ENCODE data around the gene SMIM44.
A peak's percentile ranks its signal among the peaks of the same experiment; 100 is the strongest.
"Not testable (repeated sequence)": the region's sequence is repeated elsewhere in the genome, so short reads cannot be mapped to it uniquely, and the experiment has no call there.

The SMIM44 gene

GRCh38 chr19:3516675-3517207 is 33.5 kb upstream of the SMIM44 start:
- no peak for DNase-seq

GRCh38 chr19:3515891-3516422 is 32.7 kb upstream of the SMIM44 start:
- no peak for DNase-seq

- no peak for DNase-seq
Measured at GRCh38 chr19:3514930-3515329, 31.7 kb upstream of the SMIM44 start.

- DNase-seq, result no peak
Measured at GRCh38 chr19:3513229-3514140, 30.2 kb upstream of the SMIM44 start.

DNA sequence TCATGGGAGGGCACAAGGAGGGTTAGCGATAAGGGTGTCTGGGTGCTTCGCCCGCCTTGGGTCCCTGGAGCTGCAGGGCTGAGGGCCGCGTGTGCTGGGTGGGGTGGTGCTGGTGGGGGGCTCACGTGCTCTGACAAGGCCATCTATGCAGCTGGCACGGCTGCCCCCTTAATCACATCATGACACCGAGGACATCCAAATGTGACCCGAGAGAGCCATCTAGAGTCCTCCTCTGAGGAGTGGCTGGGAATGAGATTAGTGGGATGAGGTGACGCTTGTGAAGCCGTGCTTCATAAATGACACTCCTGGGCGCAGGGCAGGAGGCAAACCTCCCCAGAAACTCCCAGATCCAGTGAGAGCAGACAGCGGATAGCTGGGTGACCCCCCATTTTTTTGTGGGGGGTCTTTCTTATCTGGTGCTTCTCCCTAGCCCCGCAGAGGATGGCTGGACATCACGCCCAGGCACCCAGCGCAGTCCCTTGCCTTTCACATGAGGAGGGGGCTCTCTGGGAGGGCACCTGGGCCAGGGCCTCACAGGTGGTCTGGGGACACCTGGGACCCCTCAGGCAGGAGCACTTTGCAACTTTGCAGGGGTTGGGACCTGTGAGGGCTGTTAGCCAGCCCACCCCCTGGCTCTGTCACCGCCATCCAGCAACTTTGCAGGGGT is 29.5 kb upstream of the SMIM44 start:
- no peak for DNase-seq

GRCh38 chr19:3511506-3512251 is 28.4 kb upstream of the SMIM44 start:
- DNase-seq, result no peak

DNA sequence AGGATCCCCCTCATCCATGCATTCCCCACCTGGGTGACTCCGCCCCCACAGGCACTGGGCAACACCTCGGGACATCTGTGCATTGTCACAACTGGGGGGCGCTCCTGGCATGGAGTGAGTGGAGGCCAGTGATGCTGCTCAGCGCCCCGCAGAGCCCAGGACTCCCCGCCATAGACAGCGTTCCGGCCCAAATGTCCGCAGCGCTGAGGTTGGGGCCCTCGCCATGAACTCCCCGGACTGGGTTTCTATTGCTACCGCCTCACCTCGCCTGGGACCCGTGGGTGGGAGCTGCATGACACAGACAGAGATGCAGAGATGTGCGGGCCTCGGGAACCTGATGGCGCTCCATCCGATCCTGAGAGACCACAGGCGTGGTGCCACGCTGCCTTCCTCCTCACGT is 27.5 kb upstream of the SMIM44 start:
- no peak for DNase-seq

DNA sequence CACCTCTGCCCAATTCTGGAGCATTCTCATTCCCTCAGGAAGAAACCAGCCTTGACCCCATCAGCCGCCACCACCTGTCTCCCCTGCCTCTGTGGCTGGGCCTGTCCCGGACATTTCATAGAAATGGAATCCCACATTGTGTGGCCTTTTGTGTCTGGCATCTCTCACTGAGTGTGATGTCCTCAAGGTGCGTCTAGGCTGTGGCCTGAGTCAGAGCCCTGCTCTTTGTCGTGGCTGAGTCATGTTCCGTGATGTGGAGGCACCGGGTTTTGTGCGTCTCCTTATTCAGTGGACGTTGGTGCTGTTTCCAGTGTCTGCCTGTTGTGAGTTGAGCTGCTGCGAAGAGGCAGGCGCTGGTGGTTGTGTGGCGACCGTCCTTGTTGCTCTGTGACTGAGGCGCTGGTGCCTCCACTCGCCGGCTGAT is 26.3 kb upstream of the SMIM44 start:
- DNase-seq, result no peak

- no peak for DNase-seq
Measured at GRCh38 chr19:3508771-3509535, 25.7 kb upstream of the SMIM44 start.

GRCh38 chr19:3508121-3508661 is 24.9 kb upstream of the SMIM44 start:
- not testable (repeated sequence) for DNase-seq

- no peak for DNase-seq
Measured at GRCh38 chr19:3507371-3508120, 24.3 kb upstream of the SMIM44 start.

- peak; percentile 19 for DNase-seq
Measured at GRCh38 chr19:3506384-3507340, 23.4 kb upstream of the SMIM44 start.

GRCh38 chr19:3505598-3506383 is 22.6 kb upstream of the SMIM44 start, which contains the start of gene FZR1:
TSS of gene FZR1 (plus strand) at chr19:3506311. CDS start at chr19:3522990, 16,679 bp downstream.
- DNase-seq, result peak; percentile 100

DNA sequence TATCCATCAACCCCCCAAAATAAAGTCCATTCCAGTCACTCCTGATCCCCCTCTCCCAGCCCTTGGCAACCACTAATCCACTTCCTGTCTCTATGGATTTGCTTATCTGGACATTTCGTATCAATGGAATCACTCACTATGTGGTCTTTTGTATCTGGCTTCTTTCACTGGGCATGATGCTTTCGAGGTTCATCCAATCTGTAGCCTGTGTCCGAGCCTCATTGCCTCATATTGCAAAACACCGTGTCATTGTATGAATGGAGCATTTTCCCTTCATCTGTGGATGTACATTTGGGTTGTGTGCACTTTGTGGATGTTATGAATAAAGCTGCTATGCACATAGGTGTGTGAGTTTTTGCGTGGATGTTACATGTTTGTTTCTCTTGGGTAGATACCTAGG is 21.5 kb upstream of the SMIM44 start:
- DNase-seq, result peak; percentile 23

DNA sequence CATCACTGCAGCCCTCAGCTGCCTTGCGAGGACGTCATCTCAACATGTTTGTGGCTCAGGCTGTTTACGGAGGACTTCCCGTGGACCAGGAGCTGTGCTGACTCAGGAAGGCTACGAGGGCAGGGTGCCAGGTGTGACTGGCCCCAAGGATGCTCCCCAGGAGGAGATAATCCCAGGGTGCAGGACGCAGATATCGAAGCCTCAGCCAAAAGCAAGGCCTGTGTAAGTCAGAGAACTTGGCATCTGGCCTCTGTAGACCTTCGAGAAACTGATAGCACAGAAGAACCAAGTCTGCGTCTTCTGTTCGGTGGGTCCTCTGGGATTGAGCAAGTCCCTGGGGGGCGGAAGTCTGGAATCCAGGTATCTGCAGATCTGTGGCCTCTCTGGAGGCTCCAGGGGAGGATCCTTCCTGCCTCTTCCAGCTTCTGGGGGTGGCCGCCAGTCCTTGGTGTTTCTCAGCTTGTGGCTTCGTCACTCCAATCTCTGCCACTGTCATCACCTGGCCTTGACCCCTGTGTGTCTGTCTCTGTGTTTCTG is 19.9 kb upstream of the SMIM44 start:
- DNase-seq, result no peak

DNA sequence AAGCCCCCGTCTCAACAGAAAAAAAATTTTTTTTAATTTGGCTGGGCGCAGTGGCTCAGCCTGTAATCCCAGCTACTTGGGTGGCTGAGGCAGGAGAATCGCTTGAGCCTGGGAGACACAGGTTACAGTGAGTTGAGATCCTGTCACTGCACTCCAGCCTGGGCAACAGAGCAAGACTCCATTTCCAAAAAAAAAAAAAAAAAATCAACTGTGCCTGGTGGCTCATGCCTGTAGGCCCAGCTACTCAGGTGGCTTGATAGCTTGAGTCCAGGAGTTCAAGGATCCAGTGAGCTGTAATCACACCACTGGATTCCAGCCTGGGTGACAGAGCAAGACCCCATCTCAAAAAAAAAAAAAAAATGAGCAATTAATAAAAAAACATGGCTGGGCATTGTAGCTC is 18.5 kb upstream of the SMIM44 start:
- DNase-seq, result no peak

- DNase-seq, result peak; percentile 97
Measured at GRCh38 chr19:3500429-3501101, 17.3 kb upstream of the SMIM44 start, which contains the start of gene DOHH. TSS of gene DOHH (minus strand) at chr19:3500674. CDS start at chr19:3496814, 3,860 bp downstream.

All from suppressor macrophage treated with lipopolysaccharide for 4 hours (primary cell).